WTC11 (cell line): ENCODE data around the gene IL9. TPM values are rescaled to one million over a fixed set of nuclear protein-coding genes. Genes with fewer than 3 reads are reported as not detected.

Source experiments
- ATAC-seq: fragments of 200-7000 bp; cut with Tn5 transposase; 2 replicates; pipeline ENCODE4 v1.10.0; 2021; ENCODE audit warnings: mild to moderate bottlenecking, moderate library complexity
- CTCF ChIA-PET: fragments of 300-600 bp; sonication (Branson Sonifier 250); formaldehyde crosslinking; loops from one replicate; lab custom pipeline; 2021; ENCODE audit warnings: antibody characterized with exemption; lab: Charles Lee
- POLR2A ChIA-PET: fragments of 350-600 bp; sonication (Branson Sonifier 250); formaldehyde crosslinking; loops from one replicate; lab custom pipeline; 2021; ENCODE audit warnings: antibody characterized with exemption; lab: Charles Lee
- DNase-seq: peaks from one replicate; pipeline ENCODE4 v3.0.0; 2021; ENCODE audit warnings: low spot score
- H3K27ac Mint-ChIP-seq: 2 replicates; pipeline ENCODE4 v1.8.0; 2021; ENCODE audit warnings: mixed read lengths
- H3K27me3 Mint-ChIP-seq: 2 replicates; pipeline ENCODE4 v1.8.0; 2021; ENCODE audit warnings: low read depth, mild to moderate bottlenecking, moderate library complexity, mixed read lengths
- H3K36me3 Mint-ChIP-seq: 2 replicates; pipeline ENCODE4 v1.8.0; 2021; ENCODE audit warnings: mixed read lengths
- H3K4me1 Mint-ChIP-seq: 2 replicates; pipeline ENCODE4 v1.8.0; 2022; ENCODE audit warnings: mixed read lengths
- H3K4me3 Mint-ChIP-seq: 2 replicates; pipeline ENCODE4 v1.8.0; 2021; ENCODE audit warnings: mild to moderate bottlenecking, moderate library complexity, mixed read lengths
- H3K9me3 Mint-ChIP-seq: 2 replicates; pipeline ENCODE4 v1.8.0; 2021; ENCODE audit warnings: mixed read lengths
- CDX4 ChIP-seq: fragments of 250-450 bp; sonication (Bioruptor Pico); IDR thresholded peaks from 2 replicates; pipeline ENCODE4 v1.9.0; 2021; ENCODE audit warnings: moderate library complexity, mild to moderate bottlenecking, inconsistent platforms, borderline replicate concordance
- CTCF ChIP-seq: fragments of 200-600 bp; IDR thresholded peaks from 2 replicates; pipeline ENCODE4 v1.8.0; 2022; ENCODE audit warnings: antibody characterized with exemption
- E2F4 ChIP-seq: sonication (generic); formaldehyde crosslinking; IDR thresholded peaks from 2 replicates; pipeline ENCODE4 v1.8.1; 2022; ENCODE audit warnings: low read depth, mild to moderate bottlenecking, moderate library complexity, missing genetic modification reagents, borderline replicate concordance
- ELF4 ChIP-seq: sonication (generic); formaldehyde crosslinking; IDR thresholded peaks from 2 replicates; pipeline ENCODE4 v1.8.1; 2022; ENCODE audit warnings: low read depth, mild to moderate bottlenecking, moderate library complexity, missing genetic modification reagents
- HMGA2 ChIP-seq: fragments of 250-450 bp; sonication (Bioruptor Pico); IDR thresholded peaks from 2 replicates; pipeline ENCODE4 v1.4.0; 2021; ENCODE audit warnings: mild to moderate bottlenecking, moderate library complexity
- KAT7 ChIP-seq: sonication (generic); formaldehyde crosslinking; IDR thresholded peaks from 2 replicates; pipeline ENCODE4 v1.8.1; 2023; ENCODE audit warnings: missing genetic modification reagents, mild to moderate bottlenecking, borderline replicate concordance
- MLX ChIP-seq: sonication (generic); formaldehyde crosslinking; IDR thresholded peaks from 2 replicates; pipeline ENCODE4 v1.8.1; 2023; ENCODE audit warnings: mild to moderate bottlenecking, missing genetic modification reagents, moderate library complexity
- MYBL2 ChIP-seq: sonication (generic); formaldehyde crosslinking; IDR thresholded peaks from 2 replicates; pipeline ENCODE4 v1.8.1; 2023; ENCODE audit warnings: mild to moderate bottlenecking, moderate library complexity, missing genetic modification reagents
- OVOL2 ChIP-seq: fragments of 250-450 bp; sonication (Bioruptor Pico); IDR thresholded peaks from 2 replicates; pipeline ENCODE4 v1.9.0; 2021; ENCODE audit warnings: mild to moderate bottlenecking, borderline replicate concordance
- SMAD4 ChIP-seq: sonication (generic); formaldehyde crosslinking; IDR thresholded peaks from 2 replicates; pipeline ENCODE4 v1.8.0; 2022; ENCODE audit warnings: mild to moderate bottlenecking, missing genetic modification reagents
- SOX15 ChIP-seq: fragments of 250-450 bp; sonication (Bioruptor Pico); IDR thresholded peaks from 2 replicates; pipeline ENCODE4 v1.9.0; 2021; ENCODE audit warnings: mild to moderate bottlenecking
- TP53 ChIP-seq: sonication (generic); formaldehyde crosslinking; IDR thresholded peaks from 2 replicates; pipeline ENCODE4 v1.8.1; 2023; ENCODE audit warnings: mild to moderate bottlenecking, missing genetic modification reagents
- ZNF121 ChIP-seq: sonication (generic); formaldehyde crosslinking; IDR thresholded peaks from 2 replicates; pipeline ENCODE4 v1.8.0; 2023; ENCODE audit warnings: missing genetic modification reagents
- ZNF138 ChIP-seq: sonication (generic); formaldehyde crosslinking; conservative IDR thresholded peaks from 2 replicates; pipeline ENCODE4 v1.8.1; 2022; ENCODE audit warnings: mild to moderate bottlenecking, moderate library complexity, missing genetic modification reagents
- ZNF512 ChIP-seq: sonication (generic); formaldehyde crosslinking; IDR thresholded peaks from 2 replicates; pipeline ENCODE4 v1.8.1; 2022; ENCODE audit warnings: missing genetic modification reagents, borderline replicate concordance
- ZNF532 ChIP-seq: fragments of 250-450 bp; sonication (Bioruptor Pico); IDR thresholded peaks from 2 replicates; pipeline ENCODE4 v1.9.0; 2021; ENCODE audit warnings: mild to moderate bottlenecking, borderline replicate concordance
- total RNA-seq: library from RNA; stranded (reverse); gene quantifications from 3 replicates; pipeline ENCODE4 v1.2.3, GENCODE V29; 2021
- TF ChIP-seq, protein P1 (sequence below): sonication (generic); formaldehyde crosslinking; IDR thresholded peaks from 2 replicates; pipeline ENCODE4 v1.8.1; 2022; ENCODE audit warnings: mild to moderate bottlenecking, moderate library complexity, missing genetic modification reagents
- TF ChIP-seq, protein P2 (sequence below): sonication (generic); formaldehyde crosslinking; IDR thresholded peaks from 2 replicates; pipeline ENCODE4 v1.8.0; 2023; ENCODE audit warnings: missing genetic modification reagents
- TF ChIP-seq, protein P3 (sequence below): sonication (generic); formaldehyde crosslinking; IDR thresholded peaks from 2 replicates; pipeline ENCODE4 v1.8.1; 2022; ENCODE audit warnings: mild to moderate bottlenecking, missing genetic modification reagents, moderate library complexity, borderline replicate concordance
- TF ChIP-seq, protein P4 (sequence below): fragments of 250-450 bp; sonication (Bioruptor Pico); IDR thresholded peaks from 2 replicates; pipeline ENCODE4 v2.1.2; 2022; ENCODE audit warnings: mild to moderate bottlenecking, moderate library complexity

The IL9 gene
- total RNA-seq, 1 experiment from 2014 or later = not detected

DNA sequence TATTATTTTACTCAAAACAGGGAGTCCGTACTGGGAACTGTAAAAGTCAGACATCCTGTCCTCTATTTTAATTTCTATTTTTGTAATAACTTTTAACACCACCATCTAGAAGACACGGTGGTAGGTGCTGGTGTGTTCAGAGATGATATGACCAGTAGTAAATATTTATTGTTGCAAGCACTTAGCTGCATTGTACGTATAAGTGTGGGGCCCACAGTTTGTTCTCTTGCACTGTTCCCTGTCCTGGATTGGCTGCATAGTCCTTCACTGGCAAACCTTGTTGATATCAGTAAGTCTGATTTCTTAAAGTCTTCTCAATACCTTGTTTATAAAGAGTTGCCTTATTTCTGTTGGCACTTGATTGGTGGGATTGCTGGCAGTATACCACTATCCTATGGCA, 24.6 kb upstream of the IL9 start:
- ChIA-PET CTCF (no interaction called here), POLR2A (no interaction called here)
- ATAC-seq (no peak), DNase-seq (no peak)
- no peak overlapping the region for H3K27ac Mint-ChIP-seq
- H3K9me3 Mint-ChIP-seq = no peaks in the 10 kb centered on the region
- peaks cover 34% of the 10 kb centered on the region for H3K27me3 Mint-ChIP-seq
- no peak overlapping the region for H3K4me3 Mint-ChIP-seq
- TF ChIP-seq, protein P1, sequence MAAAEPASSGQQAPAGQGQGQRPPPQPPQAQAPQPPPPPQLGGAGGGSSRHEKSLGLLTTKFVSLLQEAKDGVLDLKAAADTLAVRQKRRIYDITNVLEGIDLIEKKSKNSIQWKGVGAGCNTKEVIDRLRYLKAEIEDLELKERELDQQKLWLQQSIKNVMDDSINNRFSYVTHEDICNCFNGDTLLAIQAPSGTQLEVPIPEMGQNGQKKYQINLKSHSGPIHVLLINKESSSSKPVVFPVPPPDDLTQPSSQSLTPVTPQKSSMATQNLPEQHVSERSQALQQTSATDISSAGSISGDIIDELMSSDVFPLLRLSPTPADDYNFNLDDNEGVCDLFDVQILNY = no peak
- TF ChIP-seq, protein P2, sequence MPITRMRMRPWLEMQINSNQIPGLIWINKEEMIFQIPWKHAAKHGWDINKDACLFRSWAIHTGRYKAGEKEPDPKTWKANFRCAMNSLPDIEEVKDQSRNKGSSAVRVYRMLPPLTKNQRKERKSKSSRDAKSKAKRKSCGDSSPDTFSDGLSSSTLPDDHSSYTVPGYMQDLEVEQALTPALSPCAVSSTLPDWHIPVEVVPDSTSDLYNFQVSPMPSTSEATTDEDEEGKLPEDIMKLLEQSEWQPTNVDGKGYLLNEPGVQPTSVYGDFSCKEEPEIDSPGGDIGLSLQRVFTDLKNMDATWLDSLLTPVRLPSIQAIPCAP = no peak
- no peak for TF ChIP-seq KAT7 (CRISPR knock-in tag)
- TF ChIP-seq, protein P3, sequence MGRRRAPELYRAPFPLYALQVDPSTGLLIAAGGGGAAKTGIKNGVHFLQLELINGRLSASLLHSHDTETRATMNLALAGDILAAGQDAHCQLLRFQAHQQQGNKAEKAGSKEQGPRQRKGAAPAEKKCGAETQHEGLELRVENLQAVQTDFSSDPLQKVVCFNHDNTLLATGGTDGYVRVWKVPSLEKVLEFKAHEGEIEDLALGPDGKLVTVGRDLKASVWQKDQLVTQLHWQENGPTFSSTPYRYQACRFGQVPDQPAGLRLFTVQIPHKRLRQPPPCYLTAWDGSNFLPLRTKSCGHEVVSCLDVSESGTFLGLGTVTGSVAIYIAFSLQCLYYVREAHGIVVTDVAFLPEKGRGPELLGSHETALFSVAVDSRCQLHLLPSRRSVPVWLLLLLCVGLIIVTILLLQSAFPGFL = no peak
- TF ChIP-seq ZNF532 (CRISPR knock-in tag) = no peak
- no peak for TF ChIP-seq MLX
- TF ChIP-seq ZNF512 (CRISPR knock-in tag) = no peak
- TF ChIP-seq ELF4 (CRISPR knock-in tag) = no peak
- TF ChIP-seq SMAD4 (CRISPR knock-in tag) = no peak
- TF ChIP-seq TP53 (CRISPR knock-in tag) = no peak
- no peak for TF ChIP-seq SOX15 (CRISPR knock-in tag)
- TF ChIP-seq MYBL2 (CRISPR knock-in tag) = no peak
- no peak for TF ChIP-seq HMGA2 (CRISPR knock-in tag)
- no peak for TF ChIP-seq CDX4 (CRISPR knock-in tag)
- TF ChIP-seq OVOL2 (CRISPR knock-in tag) = no peak
- TF ChIP-seq ZNF121 = no peak
- no peak for TF ChIP-seq ZNF138 (CRISPR knock-in tag)
- TF ChIP-seq CTCF = no peak
- TF ChIP-seq, protein P4, sequence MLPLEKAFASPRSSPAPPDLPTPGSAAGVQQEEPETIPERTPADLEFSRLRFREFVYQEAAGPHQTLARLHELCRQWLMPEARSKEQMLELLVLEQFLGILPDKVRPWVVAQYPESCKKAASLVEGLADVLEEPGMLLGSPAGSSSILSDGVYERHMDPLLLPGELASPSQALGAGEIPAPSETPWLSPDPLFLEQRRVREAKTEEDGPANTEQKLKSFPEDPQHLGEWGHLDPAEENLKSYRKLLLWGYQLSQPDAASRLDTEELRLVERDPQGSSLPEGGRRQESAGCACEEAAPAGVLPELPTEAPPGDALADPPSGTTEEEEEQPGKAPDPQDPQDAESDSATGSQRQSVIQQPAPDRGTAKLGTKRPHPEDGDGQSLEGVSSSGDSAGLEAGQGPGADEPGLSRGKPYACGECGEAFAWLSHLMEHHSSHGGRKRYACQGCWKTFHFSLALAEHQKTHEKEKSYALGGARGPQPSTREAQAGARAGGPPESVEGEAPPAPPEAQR = no peak
- no peak for TF ChIP-seq E2F4 (CRISPR knock-in tag)
- no peaks in the 10 kb centered on the region for H3K4me1 Mint-ChIP-seq
- H3K36me3 Mint-ChIP-seq = no peaks in the 10 kb centered on the region
